Measurements from ENCODE around the gene LAMB4.

GRCh38 chr7:108102671-108103312, 27.4 kb downstream of the LAMB4 start:
- TF ChIP-seq CTCF (IDR thresholded peaks at IDR 0.05): no peak
- TF ChIP-seq POLR2A (IDR thresholded peaks at IDR 0.05; ENCODE audit: low read length): no peak
- no peak for TF ChIP-seq MAX (IDR thresholded peaks at IDR 0.05)
- no peak for TF ChIP-seq HDAC2 (IDR thresholded peaks at IDR 0.05)
- TF ChIP-seq KDM5A (IDR thresholded peaks at IDR 0.05): no peak
- no peak for TF ChIP-seq MYC (IDR thresholded peaks at IDR 0.05; ENCODE audit: borderline replicate concordance, low read length)
- TF ChIP-seq REST (IDR thresholded peaks at IDR 0.05): no peak
- no peak for TF ChIP-seq NR3C1 (IDR thresholded peaks at IDR 0.05)
- no peak for TF ChIP-seq ZSCAN20 (CRISPR knock-in tag; IDR thresholded peaks at IDR 0.05)
- TF ChIP-seq KDM1A (IDR thresholded peaks at IDR 0.05; ENCODE audit: low read depth): no peak
- no peak for TF ChIP-seq USF2 (IDR thresholded peaks at IDR 0.05)
- no peak for TF ChIP-seq RNF2 (IDR thresholded peaks at IDR 0.05; ENCODE audit: borderline replicate concordance, low read depth)
- TF ChIP-seq CEBPB (IDR thresholded peaks at IDR 0.05): no peak

All from A549 (cell line).